H9 (cell line): Measurements from ENCODE around the gene TRIM67. TPM values are rescaled to one million over a fixed set of nuclear protein-coding genes. Genes with fewer than 3 reads are reported as not detected.

Source experiments
- DNase-seq: peaks from one replicate; pipeline ENCODE4 v3.0.0-alpha.2; 2017
- H2AFZ ChIP-seq: one replicate; pipeline ENCODE4 v1.6.1; 2013; ENCODE audit warnings: mild to moderate bottlenecking, low read length, control low read depth, moderate library complexity
- H2AK5ac ChIP-seq: 2 replicates; pipeline ENCODE4 v1.6.1; 2013; ENCODE audit warnings: low read length, control low read depth, mixed read lengths; ENCODE audit not compliant: insufficient read length
- H2BK120ac ChIP-seq: one replicate; pipeline ENCODE4 v1.6.1; 2013; ENCODE audit warnings: low read depth, mild to moderate bottlenecking, low read length, control low read depth, inconsistent platforms; ENCODE audit not compliant: poor library complexity, severe bottlenecking
- H2BK12ac ChIP-seq: 2 replicates; pipeline ENCODE4 v1.6.1; 2013; ENCODE audit warnings: low read length, control low read depth, mixed read lengths, low read depth; ENCODE audit not compliant: insufficient read length
- H2BK15ac ChIP-seq: 2 replicates; pipeline ENCODE4 v1.6.1; 2013; ENCODE audit warnings: low read depth, low read length, control low read depth
- H2BK20ac ChIP-seq: one replicate; pipeline ENCODE4 v1.6.1; 2013; ENCODE audit warnings: low read depth, mild to moderate bottlenecking, low read length, control low read depth, inconsistent platforms; ENCODE audit not compliant: poor library complexity, severe bottlenecking
- H2BK5ac ChIP-seq: 2 replicates; pipeline ENCODE4 v1.6.1; 2013; ENCODE audit warnings: low read length, control low read depth, mixed read lengths; ENCODE audit not compliant: insufficient read length
- H3K14ac ChIP-seq: 2 replicates; pipeline ENCODE4 v1.6.1; 2013; ENCODE audit warnings: low read length, control low read depth; ENCODE audit not compliant: insufficient read depth
- H3K18ac ChIP-seq: 2 replicates; pipeline ENCODE4 v1.6.1; 2013; ENCODE audit warnings: low read depth, mild to moderate bottlenecking, mixed read lengths, low read length, control low read depth; ENCODE audit not compliant: insufficient read length
- H3K23ac ChIP-seq: 2 replicates; pipeline ENCODE4 v1.6.1; 2013; ENCODE audit warnings: low read length, control low read depth, mixed read lengths, low read depth; ENCODE audit not compliant: insufficient read length
- H3K23me2 ChIP-seq: 2 replicates; pipeline ENCODE4 v1.6.1; 2013; ENCODE audit warnings: low read depth, mild to moderate bottlenecking, mixed read lengths, low read length, control low read depth; ENCODE audit not compliant: insufficient read length, poor library complexity, severe bottlenecking
- H3K27ac ChIP-seq: 2 replicates; pipeline ENCODE4 v1.5.1; 2013; ENCODE audit warnings: low read length, control low read depth, mixed read lengths, low read depth; ENCODE audit not compliant: insufficient read length
- H3K27me3 ChIP-seq: 2 replicates; pipeline ENCODE4 v1.6.1; 2013; ENCODE audit warnings: low read length, control low read depth, inconsistent platforms; ENCODE audit not compliant: insufficient read depth
- H3K4ac ChIP-seq: 2 replicates; pipeline ENCODE4 v1.6.1; 2013; ENCODE audit warnings: low read depth, mild to moderate bottlenecking, control low read depth, inconsistent platforms, low read length, moderate library complexity
- H3K4me1 ChIP-seq: 2 replicates; pipeline ENCODE4 v1.6.1; 2013; ENCODE audit warnings: low read length, control low read depth, inconsistent platforms; ENCODE audit not compliant: insufficient read depth
- H3K4me2 ChIP-seq: 2 replicates; pipeline ENCODE4 v1.6.1; 2013; ENCODE audit warnings: low read length, control low read depth, mixed read lengths; ENCODE audit not compliant: insufficient read length, insufficient read depth
- H3K56ac ChIP-seq: 2 replicates; pipeline ENCODE4 v1.6.1; 2013; ENCODE audit warnings: low read depth, mild to moderate bottlenecking, mixed read lengths, low read length, control low read depth; ENCODE audit not compliant: insufficient read length
- H3K79me1 ChIP-seq: 2 replicates; pipeline ENCODE4 v1.6.1; 2013; ENCODE audit warnings: low read depth, mild to moderate bottlenecking, moderate library complexity, low read length, control low read depth, inconsistent platforms; ENCODE audit not compliant: insufficient read depth, poor library complexity, severe bottlenecking
- H3K79me2 ChIP-seq: 2 replicates; pipeline ENCODE4 v1.6.1; 2013; ENCODE audit warnings: low read length, control low read depth, inconsistent platforms; ENCODE audit not compliant: insufficient read depth
- H3K9ac ChIP-seq: 2 replicates; pipeline ENCODE4 v1.6.1; 2013; ENCODE audit warnings: low read length, control low read depth, mixed read lengths; ENCODE audit not compliant: insufficient read length; ENCODE audit errors: extremely low read depth
- H3K9me3 ChIP-seq: one replicate; pipeline ENCODE4 v1.6.1; 2013; ENCODE audit warnings: low read depth, low read length, inconsistent platforms; ENCODE audit not compliant: control insufficient read depth
- H3T11ph ChIP-seq: one replicate; pipeline ENCODE4 v1.6.1; 2013; ENCODE audit warnings: mild to moderate bottlenecking, low read length, control low read depth, inconsistent platforms
- H4K20me1 ChIP-seq: one replicate; pipeline ENCODE4 v1.6.1; 2013; ENCODE audit not compliant: control insufficient read depth, insufficient read length, insufficient read depth
- H4K5ac ChIP-seq: 2 replicates; pipeline ENCODE4 v1.6.1; 2013; ENCODE audit warnings: low read depth, mild to moderate bottlenecking, mixed read lengths, low read length, control low read depth; ENCODE audit not compliant: insufficient read length
- H4K8ac ChIP-seq: replicated peaks from 2 replicates; pipeline ENCODE4 v1.6.1; 2013; ENCODE audit warnings: low read length, control low read depth, mixed read lengths, low read depth; ENCODE audit not compliant: insufficient read length
- H4K91ac ChIP-seq: 2 replicates; pipeline ENCODE4 v1.6.1; 2013; ENCODE audit warnings: low read depth, mild to moderate bottlenecking, moderate library complexity, mixed read lengths, low read length, control low read depth; ENCODE audit not compliant: insufficient read length
- H3K27ac Mint-ChIP-seq, 3 experiments: 2 replicates in 2 of 3; 3 replicates in 1 of 3; pipeline ENCODE4 v1.8.0; 2020 to 2021; ENCODE audit warnings: mixed read lengths in 3 of 3, mild to moderate bottlenecking in 1 of 3, moderate library complexity in 1 of 3
- H3K27me3 Mint-ChIP-seq: 2 replicates; pipeline ENCODE4 v1.8.0; 2021; ENCODE audit warnings: low read depth, mild to moderate bottlenecking, moderate library complexity, mixed read lengths
- H3K36me3 Mint-ChIP-seq, 3 experiments: 2 replicates in 2 of 3; 3 replicates in 1 of 3; pipeline ENCODE4 v1.8.0; 2020 to 2021; ENCODE audit warnings: low read depth in 3 of 3, mixed read lengths in 3 of 3; ENCODE audit not compliant: insufficient read depth in 1 of 3
- H3K4me1 Mint-ChIP-seq, 2 experiments: 2 replicates each; pipeline ENCODE4 v1.8.0; 2020; ENCODE audit warnings: mixed read lengths in 2 of 2
- H3K4me3 Mint-ChIP-seq, 2 experiments: 2 replicates in 1 of 2; 3 replicates in 1 of 2; pipeline ENCODE4 v1.8.0; 2020 to 2021; ENCODE audit warnings: mild to moderate bottlenecking in 2 of 2, mixed read lengths in 2 of 2, moderate library complexity in 1 of 2
- H3K9me3 Mint-ChIP-seq, 2 experiments: 2 replicates in 1 of 2; 3 replicates in 1 of 2; pipeline ENCODE4 v1.8.0; 2020; ENCODE audit warnings: mild to moderate bottlenecking in 2 of 2, mixed read lengths in 2 of 2, moderate library complexity in 1 of 2
- CTCF ChIP-seq: fragments of 200-600 bp; sonication (generic); conservative IDR thresholded peaks from 3 replicates; pipeline ENCODE4 v1.8.0; 2021; ENCODE audit warnings: antibody characterized with exemption, mild to moderate bottlenecking
- WGBS: extraction: QIAGEN DNeasy Blood & Tissue Kit; methylation state at CpG from one replicate; pipeline ENCODE4 v1.1.7; 2013; ENCODE audit warnings: missing lambda C conversion rate, low lambda C conversion rate, mixed read lengths; ENCODE audit not compliant: insufficient read length; ENCODE audit errors: extremely low coverage; 5-methylcytosine and 5-hydroxymethylcytosine counted together
- total RNA-seq: library from RNA; stranded (reverse); gene quantifications from 2 replicates; pipeline ENCODE4 v1.2.1, GENCODE V29; 2021

TRIM67 gene
- total RNA-seq, 1 experiment from 2014 or later: not detected

GRCh38 chr1:231233735-231234417 is 72.0 kb downstream of the TRIM67 start:
- H3K4me3 Mint-ChIP-seq: no peak overlapping the region

More at GRCh38 chr1:231233735-231234417, 72.0 kb downstream of the TRIM67 start:
- no peak for DNase-seq
- Histone ChIP-seq H4K5ac (no peak overlapping the region), H4K91ac (no peak overlapping the region), H3K9me3 (no peaks in the 10 kb centered on the region), H3K4me1 (no peaks in the 10 kb centered on the region), H2BK5ac (no peak overlapping the region), H3K4me2 (no peak overlapping the region), H3K14ac (no peak overlapping the region), H2BK12ac (no peak overlapping the region), H2BK15ac (no peak overlapping the region), H3K23ac (no peak overlapping the region), H3K27me3 (no peaks in the 10 kb centered on the region), H2AK5ac (no peak overlapping the region), H3K79me1 (no peaks in the 10 kb centered on the region), H3T11ph (no peak overlapping the region), H3K79me2 (no peaks in the 10 kb centered on the region), H2AFZ (no peak overlapping the region), H3K23me2 (no peaks in the 10 kb centered on the region), H3K56ac (no peak overlapping the region), H2BK20ac (no peak overlapping the region), H4K8ac (no peak overlapping the region), H3K18ac (no peak overlapping the region), H3K4ac (no peak overlapping the region), H4K20me1 (no peaks in the 10 kb centered on the region), H3K9ac (no peak overlapping the region), H3K27ac (no peak overlapping the region), H2BK120ac (no peak overlapping the region)
- TF ChIP-seq CTCF: no peak
- Mint-ChIP-seq H3K4me1 (no peaks in the 10 kb centered on the region), H3K9me3 (no peaks in the 10 kb centered on the region), H3K36me3 (peaks cover 0 to 19% (median 14%) of the 10 kb centered on the region in 3 experiments; a peak in 4 of 7 replicates), H3K27me3 (no peaks in the 10 kb centered on the region), H3K27ac (no peak overlapping the region)
- WGBS: no CpG with 5 or more reads among the region's 8 CpGs
